Activated CD8-positive, alpha-beta memory T cell treated with anti-CD3 and anti-CD28 coated beads for 24 hours (primary cell): ENCODE measurements around the gene SPSB2.
"Not testable (repeated sequence)": the region's sequence is repeated elsewhere in the genome, so short reads cannot be mapped to it uniquely, and the experiment has no call there.

Source experiments
- DNase-seq: peaks from one replicate; pipeline ENCODE4 v3.0.0-alpha.2; 2020

The SPSB2 gene

DNA sequence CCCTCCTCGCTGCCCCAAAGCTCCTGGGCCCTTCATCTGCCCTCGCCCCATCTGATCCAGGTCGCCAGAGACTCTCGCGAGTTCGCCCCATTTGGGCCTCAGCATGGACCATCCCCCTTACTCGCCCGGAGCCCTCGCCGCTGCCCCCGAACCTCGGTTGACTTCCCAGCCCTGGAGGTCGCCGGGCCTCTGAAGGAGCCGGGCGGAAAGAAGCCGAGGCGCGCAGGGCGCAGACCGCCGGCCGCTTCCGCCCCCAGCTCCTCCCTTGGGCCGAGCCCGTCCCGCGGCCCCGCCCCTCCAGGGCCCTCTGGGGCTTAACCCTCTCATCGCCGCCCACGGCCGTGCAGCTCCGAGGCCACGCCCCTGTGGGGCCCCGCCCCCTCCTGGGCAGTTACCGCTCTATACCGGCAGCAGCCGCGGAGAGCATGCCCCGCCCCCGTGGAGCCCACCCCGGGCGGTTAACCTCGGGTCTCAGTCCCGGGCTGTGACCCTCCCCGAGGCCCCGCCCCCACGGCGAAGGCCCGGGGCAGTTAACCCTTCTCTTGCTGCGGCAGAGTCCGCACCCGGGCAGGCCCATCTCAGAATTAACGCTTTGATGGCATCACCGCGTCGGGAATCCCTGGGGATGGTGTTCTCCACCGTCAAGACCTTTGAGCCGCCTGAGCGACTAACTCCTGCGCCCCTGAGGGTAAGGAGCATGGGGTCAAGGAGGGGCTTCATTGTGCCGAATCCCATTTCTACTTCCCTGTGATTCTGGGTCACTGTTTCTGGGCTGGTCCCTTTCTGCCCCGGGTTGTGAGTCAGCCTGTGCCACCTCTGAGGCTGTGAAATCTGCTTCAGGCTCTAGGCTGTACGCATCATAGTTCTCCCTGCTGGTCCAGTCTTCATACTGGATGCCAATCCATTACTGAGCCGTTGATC, at the start of gene SPSB2:
TSS of gene SPSB2 (minus strand) at position 210 of the 921 bp plus-strand sequence. CDS start 402 bp downstream, outside the sequence.
- DNase-seq, result peak; percentile 100

DNA sequence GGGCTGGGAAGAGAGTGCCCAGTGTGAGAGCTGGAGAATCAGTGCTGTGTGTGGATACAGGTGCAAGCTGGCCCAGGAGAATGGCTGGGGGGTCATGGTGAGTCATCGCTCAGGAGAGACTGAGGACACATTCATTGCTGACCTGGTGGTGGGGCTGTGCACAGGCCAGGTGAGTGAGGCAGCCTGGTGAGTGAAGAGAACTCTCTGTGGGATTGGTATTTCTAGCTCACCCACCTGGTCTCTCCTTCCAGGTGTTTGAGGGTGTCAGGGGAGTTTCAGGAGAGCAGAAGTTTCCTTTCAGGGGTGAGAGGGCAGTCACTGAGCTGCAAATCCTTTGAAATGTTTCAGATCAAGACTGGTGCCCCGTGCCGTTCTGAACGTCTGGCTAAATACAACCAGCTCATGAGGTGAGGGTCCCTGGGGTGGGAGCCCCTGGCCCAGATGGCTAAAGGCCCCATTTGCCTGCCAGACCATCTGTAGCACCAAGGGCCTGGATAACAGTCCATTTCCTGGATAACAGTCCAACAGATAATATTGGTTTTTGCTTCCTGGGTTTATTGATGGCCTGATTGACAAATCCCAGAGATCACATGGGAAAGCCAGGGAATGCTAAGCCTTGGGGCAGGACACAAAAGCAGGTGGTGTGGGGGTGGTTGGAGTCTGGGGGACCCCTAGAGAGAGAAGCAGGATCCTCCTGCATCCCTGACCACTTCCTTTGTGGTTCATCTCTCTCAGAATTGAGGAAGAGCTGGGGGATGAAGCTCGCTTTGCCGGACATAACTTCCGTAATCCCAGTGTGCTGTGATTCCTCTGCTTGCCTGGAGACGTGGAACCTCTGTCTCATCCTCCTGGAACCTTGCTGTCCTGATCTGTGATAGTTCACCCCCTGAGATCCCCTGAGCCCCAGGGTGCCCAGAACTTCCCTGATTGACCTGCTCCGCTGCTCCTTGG, 49.2 kb upstream of the SPSB2 start:
- DNase-seq, result no peak

GRCh38 chr12:6921539-6921938, 48.4 kb upstream of the SPSB2 start:
- no peak for DNase-seq

DNA sequence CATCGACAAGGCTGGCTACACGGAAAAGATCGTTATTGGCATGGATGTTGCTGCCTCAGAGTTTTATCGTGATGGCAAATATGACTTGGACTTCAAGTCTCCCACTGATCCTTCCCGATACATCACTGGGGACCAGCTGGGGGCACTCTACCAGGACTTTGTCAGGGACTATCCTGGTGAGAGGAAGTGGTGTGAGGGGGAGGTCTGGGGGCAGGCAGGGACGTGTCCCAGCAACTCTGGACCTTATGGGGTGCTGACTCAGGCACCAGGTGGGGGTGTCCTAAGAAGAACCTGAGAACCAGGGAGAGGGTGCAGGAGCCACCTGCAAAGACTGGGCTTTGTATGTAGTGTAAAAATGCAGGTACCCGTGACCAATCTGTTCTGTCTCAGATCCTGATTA, 46.5 kb upstream of the SPSB2 start:
- no peak for DNase-seq

DNA sequence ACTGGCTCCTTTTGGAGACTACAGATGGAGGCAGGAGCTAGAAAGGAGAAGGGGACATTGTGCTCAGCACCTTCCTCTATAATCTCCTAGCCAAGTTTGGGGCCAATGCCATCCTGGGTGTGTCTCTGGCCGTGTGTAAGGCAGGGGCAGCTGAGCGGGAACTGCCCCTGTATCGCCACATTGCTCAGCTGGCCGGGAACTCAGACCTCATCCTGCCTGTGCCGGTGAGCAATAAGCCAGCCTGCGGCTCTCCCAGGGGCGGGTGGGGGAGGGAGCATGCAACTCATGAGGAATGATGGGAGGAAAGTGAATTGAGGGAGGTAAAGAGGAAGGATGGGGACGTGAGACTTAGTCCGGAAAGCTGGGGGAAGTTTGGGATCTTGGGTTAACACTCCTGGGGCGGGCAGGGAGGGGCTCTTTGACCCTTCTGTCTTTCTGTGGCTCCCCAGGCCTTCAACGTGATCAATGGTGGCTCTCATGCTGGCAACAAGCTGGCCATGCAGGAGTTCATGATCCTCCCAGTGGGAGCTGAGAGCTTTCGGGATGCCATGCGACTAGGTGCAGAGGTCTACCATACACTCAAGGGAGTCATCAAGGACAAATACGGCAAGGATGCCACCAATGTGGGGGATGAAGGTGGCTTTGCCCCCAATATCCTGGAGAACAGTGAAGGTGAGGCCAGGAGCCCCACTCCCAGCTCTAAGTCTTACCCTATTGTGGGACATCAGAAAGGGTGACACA, 44.6 kb upstream of the SPSB2 start:
- no peak for DNase-seq

- no peak for DNase-seq
These were observed 43.5 kb upstream of the SPSB2 start for GRCh38 chr12:6916426-6917200.

DNA sequence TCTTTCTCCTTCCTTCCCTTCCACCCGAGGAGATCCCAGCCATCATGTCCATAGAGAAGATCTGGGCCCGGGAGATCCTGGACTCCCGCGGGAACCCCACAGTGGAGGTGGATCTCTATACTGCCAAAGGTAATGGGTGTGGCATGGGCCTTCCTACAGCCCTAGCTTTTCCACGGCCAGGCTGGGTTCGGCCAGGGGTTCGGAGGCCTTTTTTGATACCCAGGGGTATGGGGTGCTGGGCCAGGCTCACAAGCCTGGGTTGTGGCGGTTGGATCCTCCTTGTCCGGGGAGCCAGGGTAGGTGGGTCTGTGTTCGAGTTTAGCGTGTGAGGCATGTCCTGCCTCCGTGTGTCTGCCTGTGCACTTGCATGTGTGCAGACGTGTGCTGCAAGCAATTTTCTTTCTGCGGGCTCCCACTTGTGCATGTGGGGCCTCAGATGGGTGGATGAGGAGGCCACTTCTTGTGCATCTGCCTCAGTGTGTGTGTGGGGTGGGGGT, 42.7 kb upstream of the SPSB2 start:
- DNase-seq, result no peak

GRCh38 chr12:6914947-6915788, 42.1 kb upstream of the SPSB2 start:
- DNase-seq, result peak; percentile 65

- peak; percentile 91 for DNase-seq
These were observed 41.3 kb upstream of the SPSB2 start, which contains the start of gene ENO2 for GRCh38 chr12:6914246-6914946. ENO2 (plus strand) TSS chr12:6914580; CDS start chr12:6915833, 1,253 bp downstream.

DNA sequence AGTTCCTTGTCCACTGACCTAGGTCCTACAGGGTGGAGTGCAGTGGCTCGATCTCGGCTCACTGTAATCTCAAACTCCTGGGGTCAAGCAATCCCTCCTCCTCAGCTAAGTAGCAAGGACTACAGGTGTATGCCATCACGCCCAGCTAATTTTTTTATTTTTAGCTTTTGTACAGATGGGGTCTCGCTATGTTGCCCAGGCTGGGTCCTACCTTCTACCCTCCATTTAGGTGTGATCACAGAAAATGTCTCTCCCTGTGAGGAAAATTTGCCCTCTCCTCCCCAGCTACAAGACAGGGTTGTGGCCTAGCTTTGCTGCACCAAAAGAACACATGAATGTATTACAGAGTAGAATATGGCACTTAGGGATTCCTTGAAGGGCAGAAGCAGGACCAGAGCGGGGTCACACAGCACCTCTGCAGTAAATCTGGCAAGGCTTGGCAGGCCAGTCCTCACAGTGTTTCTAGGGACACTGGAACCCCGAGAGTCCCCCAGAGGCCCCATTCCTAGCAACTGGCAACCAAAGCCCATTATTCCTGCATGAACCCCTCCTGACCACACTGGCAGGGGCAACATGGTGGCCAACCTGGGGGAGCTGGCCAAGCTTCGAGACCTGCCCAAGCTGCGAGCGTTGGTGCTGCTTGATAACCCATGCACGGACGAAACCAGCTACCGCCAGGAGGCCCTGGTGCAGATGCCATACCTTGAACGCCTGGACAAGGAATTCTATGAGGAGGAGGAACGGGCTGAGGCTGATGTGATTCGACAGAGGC, 39.2 kb upstream of the SPSB2 start:
- DNase-seq, result no peak

DNA sequence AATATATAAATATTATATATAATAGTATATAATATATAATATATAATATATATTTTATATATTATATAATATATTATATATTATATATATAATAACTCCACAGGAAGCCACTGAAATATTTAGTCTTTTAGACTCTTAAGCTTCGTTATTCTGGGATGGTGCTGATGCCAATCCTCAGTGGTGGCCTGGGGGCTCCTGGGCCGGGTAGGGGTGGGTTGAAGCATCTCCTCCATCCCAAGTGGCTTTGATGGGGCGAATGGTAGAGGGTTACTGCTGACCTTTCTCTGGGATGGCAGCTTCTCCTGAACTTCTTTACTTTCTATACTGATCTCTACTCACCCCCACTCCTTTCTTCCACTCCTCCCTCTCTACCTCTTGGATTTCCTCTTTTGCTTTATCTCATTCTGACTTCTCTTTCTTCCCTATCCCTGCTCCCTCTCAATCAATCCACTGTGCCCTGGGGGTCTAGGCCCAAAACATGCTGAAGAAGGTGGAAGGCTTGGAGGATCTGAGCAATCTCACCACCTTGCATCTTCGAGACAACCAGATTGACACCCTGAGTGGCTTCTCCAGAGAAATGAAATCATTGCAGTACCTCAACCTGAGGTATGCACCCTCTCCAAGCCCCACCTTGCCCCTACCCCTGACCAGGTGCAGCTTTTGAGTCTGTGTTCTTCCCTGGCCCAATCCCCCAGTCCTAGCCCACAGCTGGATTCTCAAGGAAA, 36.5 kb upstream of the SPSB2 start:
- DNase-seq, result no peak

DNA sequence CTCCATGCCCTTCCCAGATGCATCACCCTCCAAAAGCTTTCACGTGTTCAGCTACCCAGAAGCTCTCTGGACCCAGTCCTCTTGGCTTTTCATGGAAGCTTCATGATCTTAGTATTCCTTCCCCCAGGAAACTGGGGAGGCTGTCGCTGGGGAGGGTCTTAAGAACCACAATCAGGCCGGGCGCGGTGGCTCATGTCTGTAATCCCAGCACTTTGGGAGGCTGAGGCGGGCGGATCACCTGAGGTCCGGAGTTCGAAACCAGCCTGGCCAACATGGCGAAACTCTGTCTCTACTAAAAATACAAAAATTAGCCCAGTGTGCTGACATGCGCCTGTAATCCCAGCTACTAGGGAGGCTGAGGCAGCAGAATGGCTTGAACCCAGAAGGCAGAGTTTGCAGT, 35.0 kb upstream of the SPSB2 start:
- not testable (repeated sequence) for DNase-seq

- no peak for DNase-seq
These were observed 32.4 kb upstream of the SPSB2 start for GRCh38 chr12:6905414-6906040.

GRCh38 chr12:6904280-6905276, 31.5 kb upstream of the SPSB2 start, which contains the start of gene LRRC23:
LRRC23 (plus strand) TSS chr12:6904822; CDS start chr12:6905634, 812 bp downstream.
- peak; percentile 98 for DNase-seq

- no peak for DNase-seq
These were observed 30.6 kb upstream of the SPSB2 start for GRCh38 chr12:6903722-6904121.

GRCh38 chr12:6902448-6902847, 29.3 kb upstream of the SPSB2 start:
- DNase-seq, result no peak
